CD14-positive monocyte (primary cell): ENCODE measurements around the gene AOX1. TPM values are rescaled to one million over a fixed set of nuclear protein-coding genes. Genes with fewer than 3 reads are reported as not detected.
"Not testable (repeated sequence)": the region's sequence is repeated elsewhere in the genome, so short reads cannot be mapped to it uniquely, and the experiment has no call there.

Source experiments
- DNase-seq, 3 donors: peaks; one replicate each; pipeline ENCODE4 v3.0.0-alpha.2; 2011 to 2022
- H2AFZ ChIP-seq: 2 replicates; pipeline ENCODE4 v1.6.0; 2012; ENCODE audit warnings: mild to moderate bottlenecking, low read depth, low read length, inconsistent platforms; ENCODE audit not compliant: insufficient read depth, poor library complexity, severe bottlenecking
- H3K27ac ChIP-seq, 2 donors: 1 replicate in 1 of 2; 2 replicates in 1 of 2; pipeline ENCODE4 v1.5.1; 2012 to 2013; ENCODE audit warnings: low read length in 2 of 2, control low read depth in 1 of 2, inconsistent platforms in 1 of 2, low read depth in 1 of 2, mild to moderate bottlenecking in 1 of 2
- H3K27me3 ChIP-seq, 2 donors: one replicate each; pipeline versions ENCODE4 v1.6.0 to v1.6.1; 2011 to 2013; ENCODE audit warnings: low read length in 2 of 2; ENCODE audit not compliant: control insufficient read depth in 2 of 2, insufficient read depth in 2 of 2
- H3K36me3 ChIP-seq, 2 donors: replicated peaks in 1 of 2; 1 replicate in 1 of 2; 2 replicates in 1 of 2; pipeline versions ENCODE4 v1.5.1 to v1.6.1; 2012 to 2013; ENCODE audit warnings: low read length in 2 of 2, control low read depth in 1 of 2, inconsistent platforms in 1 of 2, mild to moderate bottlenecking in 1 of 2; ENCODE audit not compliant: insufficient read depth in 2 of 2, control insufficient read depth in 1 of 2
- H3K4me1 ChIP-seq, 2 donors: 1 replicate in 1 of 2; 2 replicates in 1 of 2; pipeline versions ENCODE4 v1.5.1 to v1.6.1; 2012 to 2013; ENCODE audit warnings: low read length in 2 of 2, control low read depth in 1 of 2, inconsistent platforms in 1 of 2, mild to moderate bottlenecking in 1 of 2, moderate library complexity in 1 of 2; ENCODE audit not compliant: insufficient read depth in 2 of 2, control insufficient read depth in 1 of 2
- H3K4me2 ChIP-seq: replicated peaks from 2 replicates; pipeline ENCODE3; 2012; ENCODE audit warnings: low read length, moderate library complexity, mild to moderate bottlenecking; ENCODE audit not compliant: poor library complexity, severe bottlenecking; ENCODE audit errors: extremely low read depth
- H3K4me3 ChIP-seq, 3 experiments: fragments of 200-600 bp in 1 of 3; sonication (generic) in 1 of 3; replicated peaks in 1 of 3; 1 replicate in 2 of 3; 2 replicates in 1 of 3; pipeline ENCODE4 v1.5.1; 2011 to 2013; ENCODE audit warnings: low read length in 3 of 3, mild to moderate bottlenecking in 3 of 3, control low read depth in 2 of 3, low read depth in 2 of 3, inconsistent platforms in 1 of 3, moderate library complexity in 1 of 3
- H3K79me2 ChIP-seq: 2 replicates; pipeline ENCODE4 v1.6.0; 2012; ENCODE audit warnings: mild to moderate bottlenecking, control low read depth, inconsistent platforms, low read length, moderate library complexity; ENCODE audit not compliant: insufficient read depth
- H3K9ac ChIP-seq: 2 replicates; pipeline ENCODE4 v1.6.0; 2017; ENCODE audit warnings: low read length, mild to moderate bottlenecking; ENCODE audit not compliant: insufficient read depth, poor library complexity, severe bottlenecking
- H3K9me3 ChIP-seq, 2 donors: replicated peaks in 1 of 2; 1 replicate in 1 of 2; 2 replicates in 1 of 2; pipeline versions ENCODE4 v1.5.1 to v1.6.1; 2012 to 2013; ENCODE audit warnings: low read length in 2 of 2, control low read depth in 1 of 2; ENCODE audit not compliant: control insufficient read depth in 1 of 2, insufficient read depth in 1 of 2
- H4K20me1 ChIP-seq: 2 replicates; pipeline ENCODE4 v1.6.0; 2012; ENCODE audit warnings: mild to moderate bottlenecking, low read length, control low read depth, moderate library complexity; ENCODE audit not compliant: insufficient read depth
- H3K27ac Mint-ChIP-seq, 7 donors: one replicate each; pipeline ENCODE4 v1.8.0; 2020; ENCODE audit warnings: mild to moderate bottlenecking in 7 of 7, mixed read lengths in 7 of 7, moderate library complexity in 6 of 7, inconsistent platforms in 2 of 7
- H3K27me3 Mint-ChIP-seq, 3 donors: one replicate each; pipeline ENCODE4 v1.8.0; 2021 to 2022; ENCODE audit warnings: low read depth in 3 of 3, mild to moderate bottlenecking in 3 of 3, mixed read lengths in 3 of 3, moderate library complexity in 3 of 3, inconsistent platforms in 1 of 3
- H3K36me3 Mint-ChIP-seq, 2 donors: one replicate each; pipeline ENCODE4 v1.8.0; 2020; ENCODE audit warnings: mixed read lengths in 2 of 2, inconsistent platforms in 1 of 2, mild to moderate bottlenecking in 1 of 2
- H3K4me1 Mint-ChIP-seq: one replicate; pipeline ENCODE4 v1.8.0; 2020; ENCODE audit warnings: mild to moderate bottlenecking, mixed read lengths
- H3K4me3 Mint-ChIP-seq, 2 donors: one replicate each; pipeline ENCODE4 v1.8.0; 2020; ENCODE audit warnings: mild to moderate bottlenecking in 2 of 2, mixed read lengths in 2 of 2, moderate library complexity in 1 of 2
- H3K9me3 Mint-ChIP-seq, 7 donors: one replicate each; pipeline ENCODE4 v1.8.0; 2020 to 2022; ENCODE audit warnings: mixed read lengths in 7 of 7, mild to moderate bottlenecking in 6 of 7, moderate library complexity in 6 of 7, inconsistent platforms in 2 of 7
- WGBS: methylation state at CpG from one replicate; pipeline ENCODE4 v1.1.5; 2013; ENCODE audit warnings: missing lambda C conversion rate; ENCODE audit not compliant: insufficient coverage; 5-methylcytosine and 5-hydroxymethylcytosine counted together
- intact Hi-C, 2 donors: fragments of 100-400 bp; cut with micrococcal nuclease; formaldehyde crosslinking; loops; one replicate each; pipeline versions ENCODE4 v1.15.0 to v1.15.1; 2023
- polyA plus RNA-seq, 3 donors: library from polyadenylated mRNA; depleted of rRNA in 1 of 3; unstranded in 2 of 3; stranded (reverse) in 1 of 3; fragments of 300-500 nt in 2 of 3; fragments of >200 nt in 1 of 3; fragmentation: Illumina TruSeq in 2 of 3; gene quantifications; 1 replicate in 2 of 3; 2 replicates in 1 of 3; pipeline ENCODE4 v1.2.3, GENCODE V29; 2012 to 2021
- TF ChIP-seq, protein P1 (sequence below): fragments of 200-600 bp; IDR thresholded peaks from one replicate; pipeline ENCODE4 v1.8.0; 2022; ENCODE audit warnings: antibody characterized with exemption, mild to moderate bottlenecking

Gene AOX1
- polyA plus RNA-seq, 3 donors: 0.16 TPM; not detected in 2

GRCh38 chr2:200679535-200679934 lies 93.7 kb downstream of the AOX1 start:
- Mint-ChIP-seq H3K27ac (no peak overlapping the region), H3K27me3 (peaks cover 2% of the 10 kb centered on the region in 3 donors), H3K4me3 (no peak overlapping the region), H3K36me3 (no peaks in the 10 kb centered on the region), H3K9me3 (no peaks in the 10 kb centered on the region), H3K4me1 (no peaks in the 10 kb centered on the region)
- H3K4me2 ChIP-seq: no peak overlapping the region
- no CpG with 5 or more reads among the region's 5 CpGs for WGBS
- TF ChIP-seq, protein P1, sequence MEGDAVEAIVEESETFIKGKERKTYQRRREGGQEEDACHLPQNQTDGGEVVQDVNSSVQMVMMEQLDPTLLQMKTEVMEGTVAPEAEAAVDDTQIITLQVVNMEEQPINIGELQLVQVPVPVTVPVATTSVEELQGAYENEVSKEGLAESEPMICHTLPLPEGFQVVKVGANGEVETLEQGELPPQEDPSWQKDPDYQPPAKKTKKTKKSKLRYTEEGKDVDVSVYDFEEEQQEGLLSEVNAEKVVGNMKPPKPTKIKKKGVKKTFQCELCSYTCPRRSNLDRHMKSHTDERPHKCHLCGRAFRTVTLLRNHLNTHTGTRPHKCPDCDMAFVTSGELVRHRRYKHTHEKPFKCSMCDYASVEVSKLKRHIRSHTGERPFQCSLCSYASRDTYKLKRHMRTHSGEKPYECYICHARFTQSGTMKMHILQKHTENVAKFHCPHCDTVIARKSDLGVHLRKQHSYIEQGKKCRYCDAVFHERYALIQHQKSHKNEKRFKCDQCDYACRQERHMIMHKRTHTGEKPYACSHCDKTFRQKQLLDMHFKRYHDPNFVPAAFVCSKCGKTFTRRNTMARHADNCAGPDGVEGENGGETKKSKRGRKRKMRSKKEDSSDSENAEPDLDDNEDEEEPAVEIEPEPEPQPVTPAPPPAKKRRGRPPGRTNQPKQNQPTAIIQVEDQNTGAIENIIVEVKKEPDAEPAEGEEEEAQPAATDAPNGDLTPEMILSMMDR: no peak
- H4K20me1 ChIP-seq: no peaks in the 10 kb centered on the region
- H3K4me1 ChIP-seq: no peaks in the 10 kb centered on the region
- no peak overlapping the region for H2AFZ ChIP-seq
- no peak overlapping the region for H3K4me3 ChIP-seq
- no peaks in the 10 kb centered on the region for H3K36me3 ChIP-seq
- no peaks in the 10 kb centered on the region for H3K9me3 ChIP-seq
- H3K9ac ChIP-seq: no peak overlapping the region
- intact Hi-C loops: no loop called here
- no peak overlapping the region for H3K27ac ChIP-seq
- DNase-seq: no peak
- H3K79me2 ChIP-seq: no peaks in the 10 kb centered on the region
- H3K27me3 ChIP-seq: no peaks in the 10 kb centered on the region

DNA sequence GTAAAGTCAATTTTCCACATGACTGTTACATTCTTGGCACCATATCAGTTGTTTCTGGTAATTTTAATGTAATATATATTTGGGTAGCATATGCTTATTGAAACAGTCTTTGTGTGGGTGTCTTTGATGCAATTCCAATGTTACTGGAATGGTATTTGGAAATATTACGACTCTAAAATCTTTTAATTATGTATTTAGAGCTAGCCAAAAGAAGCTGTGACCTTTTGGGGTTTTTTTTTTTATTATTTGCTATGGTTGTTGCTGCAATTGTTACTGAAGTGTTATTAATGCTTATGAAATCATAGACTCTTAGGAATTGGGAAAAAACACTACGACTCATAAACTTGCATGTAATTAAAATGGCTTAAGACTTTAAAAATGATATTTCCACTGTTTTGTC lies 95.9 kb downstream of the AOX1 start:
- H3K27me3 Mint-ChIP-seq: peaks cover 2 to 4% (median 2%) of the 10 kb centered on the region in 3 donors
- Histone ChIP-seq H3K4me3 (no peak overlapping the region), H3K27ac (no peak overlapping the region), H2AFZ (no peak overlapping the region), H3K79me2 (no peaks in the 10 kb centered on the region), H3K36me3 (no peaks in the 10 kb centered on the region), H3K4me2 (no peak overlapping the region), H3K9me3 (no peaks in the 10 kb centered on the region), H3K4me1 (no peaks in the 10 kb centered on the region), H3K27me3 (no peaks in the 10 kb centered on the region), H4K20me1 (no peaks in the 10 kb centered on the region), H3K9ac (no peak overlapping the region)
- no peaks in the 10 kb centered on the region for H3K4me1 Mint-ChIP-seq
- intact Hi-C loops: no loop called here
- no peak overlapping the region for H3K27ac Mint-ChIP-seq
- H3K9me3 Mint-ChIP-seq: peaks cover 0 to 5% (median 2%) of the 10 kb centered on the region in 7 donors
- DNase-seq: no peak
- no peak overlapping the region for H3K4me3 Mint-ChIP-seq
- TF ChIP-seq, protein P1: no peak
- no CpG with 5 or more reads among the region's 2 CpGs for WGBS
- no peaks in the 10 kb centered on the region for H3K36me3 Mint-ChIP-seq

DNA sequence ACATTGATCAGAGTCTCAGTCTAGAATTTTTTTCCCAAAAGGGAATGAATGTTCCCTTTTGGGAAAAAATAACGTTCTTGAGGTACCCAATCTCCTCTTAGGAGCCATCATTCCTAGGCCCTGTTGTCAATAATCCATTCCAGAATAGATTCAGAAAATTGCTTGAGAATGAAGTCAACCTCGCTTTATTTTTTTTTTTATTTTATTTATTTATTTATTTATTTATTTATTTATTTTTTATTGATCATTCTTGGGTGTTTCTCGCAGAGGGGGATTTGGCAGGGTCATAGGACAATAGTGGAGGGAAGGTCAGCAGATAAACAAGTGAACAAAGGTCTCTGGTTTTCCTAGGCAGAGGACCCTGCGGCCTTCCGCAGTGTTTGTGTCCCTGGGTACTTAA lies 96.6 kb downstream of the AOX1 start:
- H3K9me3 ChIP-seq, H3K4me3 Mint-ChIP-seq, DNase-seq, H3K36me3 ChIP-seq, H3K36me3 Mint-ChIP-seq, H3K4me3 ChIP-seq, H3K27ac ChIP-seq, H3K9me3 Mint-ChIP-seq, H3K9ac ChIP-seq, H3K4me2 ChIP-seq, H4K20me1 ChIP-seq, H3K27me3 Mint-ChIP-seq, H3K27ac Mint-ChIP-seq, H3K4me1 Mint-ChIP-seq, H3K4me1 ChIP-seq, H3K79me2 ChIP-seq, intact Hi-C loops, H2AFZ ChIP-seq, H3K27me3 ChIP-seq: not testable (repeated sequence)
- WGBS: no CpG with 5 or more reads among the region's 5 CpGs
